ELR (cell line): ENCODE measurements around the gene ABL2.
A peak's percentile ranks its signal among the peaks of the same experiment; 100 is the strongest.
"Not testable (repeated sequence)": the region's sequence is repeated elsewhere in the genome, so short reads cannot be mapped to it uniquely, and the experiment has no call there.

Experiments used
- DNase-seq: peaks from one replicate; pipeline ENCODE4 v3.0.0-alpha.2; 2015; ENCODE audit warnings: low read depth

Gene ABL2

GRCh38 chr1:179213317-179213716 is 16.2 kb downstream of the ABL2 start:
- DNase-seq: not testable (repeated sequence)

GRCh38 chr1:179208681-179209477 is 20.6 kb downstream of the ABL2 start:
- DNase-seq: no peak

- DNase-seq: no peak
These were observed 22.7 kb downstream of the ABL2 start for GRCh38 chr1:179206812-179207211.

GRCh38 chr1:179205284-179205683 is 24.2 kb downstream of the ABL2 start:
- peak; percentile 23 for DNase-seq

- DNase-seq: no peak
These were observed 27.3 kb downstream of the ABL2 start for GRCh38 chr1:179202161-179202560.

GRCh38 chr1:179200586-179200985 is 28.9 kb downstream of the ABL2 start:
- DNase-seq: no peak

- no peak for DNase-seq
These were observed 31.7 kb downstream of the ABL2 start for GRCh38 chr1:179197690-179198297.

- not testable (repeated sequence) for DNase-seq
These were observed 33.6 kb downstream of the ABL2 start for GRCh38 chr1:179195857-179196256.

- no peak for DNase-seq
These were observed 34.1 kb downstream of the ABL2 start for GRCh38 chr1:179195376-179195775.

- no peak for DNase-seq
These were observed 35.4 kb downstream of the ABL2 start for GRCh38 chr1:179194068-179194537.

- DNase-seq: no peak
These were observed 38.6 kb downstream of the ABL2 start for GRCh38 chr1:179190861-179191260.

GRCh38 chr1:179187735-179188471 is 41.6 kb downstream of the ABL2 start:
- no peak for DNase-seq

GRCh38 chr1:179187043-179187442 is 42.4 kb downstream of the ABL2 start:
- DNase-seq: no peak

GRCh38 chr1:179184403-179184802 is 45.1 kb downstream of the ABL2 start:
- no peak for DNase-seq

- DNase-seq: no peak
These were observed 45.6 kb downstream of the ABL2 start for GRCh38 chr1:179183857-179184256.

- peak; percentile 80 for DNase-seq
These were observed 50.5 kb downstream of the ABL2 start for GRCh38 chr1:179178950-179179349.

- DNase-seq: peak; percentile 35
These were observed 51.3 kb downstream of the ABL2 start for GRCh38 chr1:179178183-179178582.

- DNase-seq: no peak
These were observed 51.9 kb downstream of the ABL2 start for GRCh38 chr1:179177615-179178014.

- peak; percentile 22 for DNase-seq
These were observed 52.3 kb downstream of the ABL2 start for GRCh38 chr1:179177182-179177581.

- DNase-seq: peak; percentile 72
These were observed 54.3 kb downstream of the ABL2 start for GRCh38 chr1:179175011-179175841.

GRCh38 chr1:179170468-179170770 is 59.1 kb downstream of the ABL2 start:
- DNase-seq: not testable (repeated sequence)
